Activated CD4-positive, alpha-beta T cell treated with anti-CD3 and anti-CD28 coated beads for 24 hours (primary cell): ENCODE results near the gene GPBP1L1.
"Not testable (repeated sequence)": the region's sequence is repeated elsewhere in the genome, so short reads cannot be mapped to it uniquely, and the experiment has no call there.

Experiments used
- DNase-seq, 2 donors: peaks; one replicate each; pipeline ENCODE4 v3.0.0-alpha.2; 2020; ENCODE audit warnings: low read depth in 2 of 2

The GPBP1L1 gene

GRCh38 chr1:45679123-45679522 lies 7.2 kb downstream of the GPBP1L1 start:
- DNase-seq = no peak

GRCh38 chr1:45678489-45678888 lies 7.8 kb downstream of the GPBP1L1 start:
- no peak for DNase-seq

GRCh38 chr1:45677751-45678245 lies 8.5 kb downstream of the GPBP1L1 start:
- no peak for DNase-seq

- DNase-seq = not testable (repeated sequence)
These were observed 9.8 kb downstream of the GPBP1L1 start for GRCh38 chr1:45676553-45676952.

GRCh38 chr1:45674478-45674877 lies 11.9 kb downstream of the GPBP1L1 start:
- DNase-seq = no peak

- no peak for DNase-seq
These were observed 12.4 kb downstream of the GPBP1L1 start for GRCh38 chr1:45673956-45674355.

- DNase-seq = no peak
These were observed 16.3 kb downstream of the GPBP1L1 start for GRCh38 chr1:45669859-45670655.

- no peak for DNase-seq
These were observed 17.0 kb downstream of the GPBP1L1 start for GRCh38 chr1:45669379-45669778.

GRCh38 chr1:45668526-45668925 lies 17.8 kb downstream of the GPBP1L1 start:
- no peak for DNase-seq

- no peak for DNase-seq
These were observed 18.8 kb downstream of the GPBP1L1 start for GRCh38 chr1:45667321-45668111.

- no peak for DNase-seq
These were observed 19.5 kb downstream of the GPBP1L1 start for GRCh38 chr1:45666836-45667235.

GRCh38 chr1:45660336-45660735 lies 26.0 kb downstream of the GPBP1L1 start:
- DNase-seq = no peak

GRCh38 chr1:45659222-45659621 lies 27.1 kb downstream of the GPBP1L1 start:
- no peak for DNase-seq

- no peak for DNase-seq
These were observed 28.2 kb downstream of the GPBP1L1 start for GRCh38 chr1:45658171-45658570.

- no peak for DNase-seq
These were observed 29.6 kb downstream of the GPBP1L1 start for GRCh38 chr1:45656573-45657226.

- no peak for DNase-seq
These were observed 31.6 kb downstream of the GPBP1L1 start for GRCh38 chr1:45654540-45655280.

GRCh38 chr1:45647248-45648021 lies 38.9 kb downstream of the GPBP1L1 start:
- no peak for DNase-seq

- no peak for DNase-seq
These were observed 41.7 kb downstream of the GPBP1L1 start for GRCh38 chr1:45644661-45645060.

GRCh38 chr1:45643978-45644377 lies 42.4 kb downstream of the GPBP1L1 start:
- no peak for DNase-seq

GRCh38 chr1:45643321-45643720 lies 43.0 kb downstream of the GPBP1L1 start:
- DNase-seq = no peak

- no peak for DNase-seq
These were observed 46.0 kb downstream of the GPBP1L1 start for GRCh38 chr1:45640293-45640692.
